Fibroblast of skin of left quadriceps (primary cell): ENCODE data around the gene NKTR.

Experiments used
- DNase-seq, 2 experiments: peaks; one replicate each; pipeline ENCODE4 v3.0.0-alpha.2; 2013; ENCODE audit warnings: low read depth in 2 of 2

Gene NKTR

GRCh38 chr3:42681361-42682038, 81.0 kb downstream of the NKTR start:
- no peak for DNase-seq

GRCh38 chr3:42682301-42683070, 82.0 kb downstream of the NKTR start:
- DNase-seq: no peak

GRCh38 chr3:42683875-42684598, 83.6 kb downstream of the NKTR start:
- DNase-seq: peak; percentile 65 to 66

GRCh38 chr3:42684632-42685362, 84.3 kb downstream of the NKTR start:
- DNase-seq: no peak

GRCh38 chr3:42685363-42685881, 84.9 kb downstream of the NKTR start, which contains the start of gene KLHL40:
Gene KLHL40 (plus strand): TSS chr3:42685537. CDS start chr3:42685619, 82 bp downstream.
- no peak for DNase-seq

- no peak for DNase-seq
These were observed 85.7 kb downstream of the NKTR start for GRCh38 chr3:42685891-42686820.

- DNase-seq: no peak
These were observed 86.6 kb downstream of the NKTR start for GRCh38 chr3:42686832-42687650.

GRCh38 chr3:42688016-42688415, 87.5 kb downstream of the NKTR start:
- DNase-seq: no peak

GRCh38 chr3:42688487-42689420, 88.3 kb downstream of the NKTR start:
- DNase-seq: no peak

GRCh38 chr3:42689421-42690014, 89.0 kb downstream of the NKTR start:
- DNase-seq: no peak

GRCh38 chr3:42690191-42690590, 89.7 kb downstream of the NKTR start:
- no peak for DNase-seq

- DNase-seq: no peak
These were observed 90.5 kb downstream of the NKTR start for GRCh38 chr3:42690766-42691680.

GRCh38 chr3:42691816-42692666, 91.6 kb downstream of the NKTR start:
- DNase-seq: no peak

- DNase-seq: no peak
These were observed 92.4 kb downstream of the NKTR start for GRCh38 chr3:42692667-42693529.

- no peak for DNase-seq
These were observed 93.0 kb downstream of the NKTR start for GRCh38 chr3:42693530-42693930.
